Measurements from ENCODE around the gene ANKRD44. TPM values are rescaled to one million over a fixed set of nuclear protein-coding genes. Genes with fewer than 3 reads are reported as not detected.

ANKRD44 gene
- total RNA-seq, 1 donor: 29.2 TPM

DNA sequence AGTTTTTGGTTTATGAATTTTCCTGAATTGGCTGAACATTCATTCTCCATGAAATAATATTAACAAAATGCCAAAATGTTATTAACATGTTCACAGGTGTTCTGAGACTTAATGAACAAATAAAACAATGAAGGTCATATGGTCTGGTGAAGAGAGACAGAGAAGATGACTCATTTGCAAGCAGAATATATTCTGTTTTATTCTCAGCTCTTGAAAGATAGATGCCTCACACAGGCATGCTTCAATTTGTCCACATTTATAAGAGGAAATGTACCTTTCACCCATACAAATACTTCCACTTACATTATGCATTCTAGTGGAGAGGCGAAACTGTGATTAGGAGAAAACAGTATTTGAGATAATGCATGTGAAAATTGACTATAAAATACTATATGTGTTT is 308.7 kb downstream of the ANKRD44 start:
- no peak for DNase-seq (ENCODE audit: low read depth)
- TF ChIP-seq, protein P1, sequence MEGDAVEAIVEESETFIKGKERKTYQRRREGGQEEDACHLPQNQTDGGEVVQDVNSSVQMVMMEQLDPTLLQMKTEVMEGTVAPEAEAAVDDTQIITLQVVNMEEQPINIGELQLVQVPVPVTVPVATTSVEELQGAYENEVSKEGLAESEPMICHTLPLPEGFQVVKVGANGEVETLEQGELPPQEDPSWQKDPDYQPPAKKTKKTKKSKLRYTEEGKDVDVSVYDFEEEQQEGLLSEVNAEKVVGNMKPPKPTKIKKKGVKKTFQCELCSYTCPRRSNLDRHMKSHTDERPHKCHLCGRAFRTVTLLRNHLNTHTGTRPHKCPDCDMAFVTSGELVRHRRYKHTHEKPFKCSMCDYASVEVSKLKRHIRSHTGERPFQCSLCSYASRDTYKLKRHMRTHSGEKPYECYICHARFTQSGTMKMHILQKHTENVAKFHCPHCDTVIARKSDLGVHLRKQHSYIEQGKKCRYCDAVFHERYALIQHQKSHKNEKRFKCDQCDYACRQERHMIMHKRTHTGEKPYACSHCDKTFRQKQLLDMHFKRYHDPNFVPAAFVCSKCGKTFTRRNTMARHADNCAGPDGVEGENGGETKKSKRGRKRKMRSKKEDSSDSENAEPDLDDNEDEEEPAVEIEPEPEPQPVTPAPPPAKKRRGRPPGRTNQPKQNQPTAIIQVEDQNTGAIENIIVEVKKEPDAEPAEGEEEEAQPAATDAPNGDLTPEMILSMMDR (IDR thresholded peaks at IDR 0.05; ENCODE audit: insufficient read depth, low read length): no peak
- H3K4me3 ChIP-seq (ENCODE audit: low read depth, low read length): no peak overlapping the region

DNA sequence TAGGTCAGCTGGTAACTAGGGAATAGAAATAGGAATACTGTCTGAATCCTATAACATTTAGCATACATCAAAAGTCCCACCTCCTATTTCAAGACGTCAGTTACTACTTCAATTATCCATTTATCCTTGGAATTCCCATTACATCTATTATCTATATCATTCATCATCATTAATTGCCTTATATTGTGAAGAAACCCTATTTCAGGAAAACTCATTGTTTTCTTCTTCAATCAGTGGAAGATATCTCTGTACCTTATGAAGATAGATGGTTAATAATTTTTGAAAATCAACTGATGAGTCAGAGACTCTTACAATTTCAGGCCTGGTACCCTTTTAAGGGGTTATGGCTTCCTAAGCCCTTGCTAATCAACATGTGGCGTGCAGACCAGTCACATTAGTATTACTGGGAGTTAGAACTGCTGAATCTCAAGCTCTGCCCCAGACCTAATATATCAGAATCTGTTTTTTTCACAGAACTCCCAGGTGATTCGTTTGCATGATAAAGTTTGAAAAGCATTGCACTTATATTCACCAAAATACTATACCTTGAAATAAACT is 314.7 kb downstream of the ANKRD44 start:
- TF ChIP-seq, protein P1 (IDR thresholded peaks at IDR 0.05; ENCODE audit: insufficient read depth, low read length): no peak
- DNase-seq (ENCODE audit: low read depth): no peak
- H3K4me3 ChIP-seq (ENCODE audit: low read depth, low read length): no peak overlapping the region

DNA sequence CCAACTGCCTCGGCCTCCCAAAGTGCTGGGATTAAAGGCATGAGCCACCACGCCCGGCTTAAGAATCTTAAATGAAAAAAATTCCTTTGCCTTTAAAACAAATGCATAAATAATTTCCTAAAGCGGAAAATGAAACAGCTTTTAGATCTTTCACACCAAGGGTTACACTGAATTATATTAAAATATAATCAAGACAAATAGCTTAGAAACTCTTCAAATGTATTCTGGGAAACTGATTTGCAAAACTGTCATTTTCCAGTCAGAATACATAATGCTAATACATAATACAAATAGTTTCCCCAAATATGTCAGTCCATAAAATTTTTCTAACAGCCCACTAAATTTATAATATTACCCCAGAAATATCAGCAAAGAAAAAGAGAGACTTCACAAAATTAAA is 315.8 kb downstream of the ANKRD44 start:
- no peak for DNase-seq (ENCODE audit: low read depth)
- H3K4me3 ChIP-seq (ENCODE audit: low read depth, low read length): no peak overlapping the region
- TF ChIP-seq, protein P1 (IDR thresholded peaks at IDR 0.05; ENCODE audit: insufficient read depth, low read length): no peak

DNA sequence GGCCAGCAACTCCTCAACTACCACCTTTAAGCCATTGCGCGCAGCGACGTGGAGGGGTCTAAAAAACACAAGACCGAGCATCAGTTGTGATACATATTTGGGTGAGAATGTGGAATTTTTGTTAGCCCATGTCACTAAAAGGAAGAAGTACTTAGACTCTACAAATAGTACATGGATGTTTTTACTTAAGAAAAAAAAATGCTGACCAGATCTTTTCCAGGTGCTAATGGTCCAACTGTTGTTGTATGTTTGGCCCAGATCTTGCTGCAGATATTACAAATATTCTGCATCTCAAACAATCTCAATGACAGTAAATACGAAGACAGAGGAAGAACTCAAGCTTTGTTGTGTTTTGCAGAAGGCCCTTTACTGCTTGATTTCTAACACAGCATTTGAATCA is 317.0 kb downstream of the ANKRD44 start:
- TF ChIP-seq, protein P1 (IDR thresholded peaks at IDR 0.05; ENCODE audit: insufficient read depth, low read length): no peak
- DNase-seq (ENCODE audit: low read depth): no peak

DNA sequence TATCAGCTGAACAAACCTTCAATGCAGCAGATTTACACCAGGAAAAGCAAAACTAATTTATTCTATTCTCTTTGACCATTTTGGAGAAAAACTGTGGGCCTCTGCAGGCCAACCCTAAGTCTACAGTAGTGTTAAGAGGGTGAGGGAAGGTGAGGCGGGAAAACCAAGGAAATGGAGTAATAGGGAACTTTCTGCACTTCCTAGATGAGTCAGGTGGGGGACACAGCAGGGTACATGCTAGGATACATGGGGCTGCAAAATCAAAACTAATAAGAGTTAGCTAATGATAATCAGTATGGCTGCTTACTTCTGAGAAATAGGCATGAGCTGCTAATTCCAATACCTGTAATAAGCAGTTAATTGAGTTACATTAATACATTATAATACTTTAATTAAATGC is 318.1 kb downstream of the ANKRD44 start:
- H3K4me3 ChIP-seq (ENCODE audit: low read depth, low read length): no peak overlapping the region
- TF ChIP-seq, protein P1 (IDR thresholded peaks at IDR 0.05; ENCODE audit: insufficient read depth, low read length): no peak
- no peak for DNase-seq (ENCODE audit: low read depth)

More for the DNA sequence above, 317.0 kb downstream of the ANKRD44 start:
- H3K4me3 ChIP-seq (ENCODE audit: low read depth, low read length): no peak overlapping the region

DNA sequence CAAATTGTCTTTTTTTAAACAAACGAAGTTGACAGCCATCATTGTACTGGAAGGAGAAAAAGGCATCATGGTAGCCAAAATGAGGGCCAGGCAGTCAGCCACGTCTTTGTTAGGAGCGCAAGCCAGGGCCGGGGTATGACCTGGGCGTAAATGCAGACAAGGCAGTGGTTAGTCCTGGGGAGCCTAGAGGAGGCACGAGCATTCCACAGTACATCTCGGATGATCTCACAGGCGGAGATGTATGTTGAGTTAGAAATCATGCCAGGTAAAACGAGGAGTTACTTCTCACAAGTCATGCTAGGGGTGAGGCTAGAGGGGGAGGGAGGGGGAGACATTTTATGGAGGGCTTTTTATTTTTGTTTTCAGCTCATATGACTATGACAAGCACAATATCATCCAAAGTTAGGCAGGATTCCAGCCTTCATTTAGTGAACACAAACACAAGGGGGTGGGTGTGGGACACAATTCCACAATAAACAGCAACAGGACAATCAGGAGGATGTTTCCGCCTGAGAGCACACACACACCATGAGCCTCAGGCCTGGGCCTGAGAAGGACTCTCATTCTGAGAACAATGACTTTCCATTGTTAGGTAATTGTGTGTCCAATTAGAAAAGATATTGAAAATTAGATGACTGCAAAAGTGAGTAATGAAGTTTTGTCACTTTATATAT is 319.7 kb downstream of the ANKRD44 start:
- no peak for DNase-seq (ENCODE audit: low read depth)
- no peak overlapping the region for H3K4me3 ChIP-seq (ENCODE audit: low read depth, low read length)
- TF ChIP-seq, protein P1 (IDR thresholded peaks at IDR 0.05; ENCODE audit: insufficient read depth, low read length): no peak

All from fibroblast of the aortic adventitia (primary cell).